Tibial artery (tissue), 4 donors: ENCODE data around the gene SLIT3.

Source experiments
- DNase-seq, 2 donors: peaks; one replicate each; pipeline ENCODE4 v3.0.0-alpha.2; 2019
- H3K27ac ChIP-seq, 2 donors: fragments of 200-600 bp; sonication (generic) in 1 of 2; 1 replicate in 1 of 2; 2 replicates in 1 of 2; pipeline ENCODE4 v1.5.1; 2018 to 2019; ENCODE audit warnings: mild to moderate bottlenecking in 1 of 2
- H3K27me3 ChIP-seq, 2 donors: fragments of 200-600 bp; sonication (generic) in 1 of 2; one replicate each; pipeline versions ENCODE4 v1.5.1 to v1.6.0; 2016 to 2019
- H3K36me3 ChIP-seq, 3 donors: fragments of 200-600 bp; sonication (generic) in 2 of 3; one replicate each; pipeline ENCODE4 v1.5.1; 2016 to 2019; ENCODE audit warnings: mild to moderate bottlenecking in 2 of 3
- H3K4me1 ChIP-seq, 4 donors: fragments of 200-600 bp; sonication (generic) in 2 of 4; 1 replicate in 3 of 4; 2 replicates in 1 of 4; pipeline ENCODE4 v1.5.1; 2016 to 2019
- H3K4me3 ChIP-seq, 2 donors: fragments of 200-600 bp; sonication (generic) in 1 of 2; 1 replicate in 1 of 2; 2 replicates in 1 of 2; pipeline ENCODE4 v1.5.1; 2018 to 2019; ENCODE audit warnings: mild to moderate bottlenecking in 2 of 2
- H3K9me3 ChIP-seq, 3 donors: fragments of 200-600 bp; sonication (generic) in 1 of 3; one replicate each; pipeline ENCODE4 v1.5.1; 2016 to 2019
- intact Hi-C: fragments of 100-400 bp; cut with DNase I; formaldehyde crosslinking; loops from one replicate; pipeline ENCODE4 v1.15.0; 2023; ENCODE audit warnings: low total_unique reads
- TF ChIP-seq, protein P1 (sequence below), 2 experiments: fragments of 200-600 bp in 1 of 2; fragments of 450-650 bp in 1 of 2; IDR thresholded peaks; one replicate each; pipeline ENCODE4 v1.5.1; 2017 to 2019; ENCODE audit warnings: antibody characterized with exemption in 2 of 2, mild to moderate bottlenecking in 1 of 2, moderate library complexity in 1 of 2

SLIT3 gene

DNA sequence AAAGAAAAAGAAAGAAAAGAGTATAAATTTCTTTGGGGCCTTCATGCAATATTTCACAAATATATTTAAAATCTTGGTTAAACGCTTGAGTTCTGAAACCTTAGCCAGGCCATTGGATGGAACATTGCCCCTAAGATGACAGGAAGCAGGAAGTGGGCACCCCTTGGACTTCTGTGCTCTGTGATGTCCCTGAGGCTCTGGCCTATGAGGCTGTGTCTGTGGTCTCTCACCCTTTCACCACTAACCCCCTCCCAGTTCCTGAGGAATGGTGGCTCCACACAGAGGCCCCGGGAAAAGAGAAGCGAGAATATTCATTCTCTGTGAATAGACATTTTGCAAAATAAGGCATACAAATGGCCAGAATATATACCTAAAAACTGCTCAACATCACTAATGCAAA lies 401.3 kb downstream of the SLIT3 start:
- Histone ChIP-seq H3K4me1 (no peaks in the 10 kb centered on the region), H3K27ac (no peak overlapping the region), H3K9me3 (no peaks in the 10 kb centered on the region), H3K27me3 (no peaks in the 10 kb centered on the region), H3K36me3 (no peaks in the 10 kb centered on the region), H3K4me3 (no peak overlapping the region)
- DNase-seq = no peak
- intact Hi-C loops = no loop called here
- TF ChIP-seq, protein P1, sequence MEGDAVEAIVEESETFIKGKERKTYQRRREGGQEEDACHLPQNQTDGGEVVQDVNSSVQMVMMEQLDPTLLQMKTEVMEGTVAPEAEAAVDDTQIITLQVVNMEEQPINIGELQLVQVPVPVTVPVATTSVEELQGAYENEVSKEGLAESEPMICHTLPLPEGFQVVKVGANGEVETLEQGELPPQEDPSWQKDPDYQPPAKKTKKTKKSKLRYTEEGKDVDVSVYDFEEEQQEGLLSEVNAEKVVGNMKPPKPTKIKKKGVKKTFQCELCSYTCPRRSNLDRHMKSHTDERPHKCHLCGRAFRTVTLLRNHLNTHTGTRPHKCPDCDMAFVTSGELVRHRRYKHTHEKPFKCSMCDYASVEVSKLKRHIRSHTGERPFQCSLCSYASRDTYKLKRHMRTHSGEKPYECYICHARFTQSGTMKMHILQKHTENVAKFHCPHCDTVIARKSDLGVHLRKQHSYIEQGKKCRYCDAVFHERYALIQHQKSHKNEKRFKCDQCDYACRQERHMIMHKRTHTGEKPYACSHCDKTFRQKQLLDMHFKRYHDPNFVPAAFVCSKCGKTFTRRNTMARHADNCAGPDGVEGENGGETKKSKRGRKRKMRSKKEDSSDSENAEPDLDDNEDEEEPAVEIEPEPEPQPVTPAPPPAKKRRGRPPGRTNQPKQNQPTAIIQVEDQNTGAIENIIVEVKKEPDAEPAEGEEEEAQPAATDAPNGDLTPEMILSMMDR (IDR thresholded peaks at IDR 0.05) = no peak

DNA sequence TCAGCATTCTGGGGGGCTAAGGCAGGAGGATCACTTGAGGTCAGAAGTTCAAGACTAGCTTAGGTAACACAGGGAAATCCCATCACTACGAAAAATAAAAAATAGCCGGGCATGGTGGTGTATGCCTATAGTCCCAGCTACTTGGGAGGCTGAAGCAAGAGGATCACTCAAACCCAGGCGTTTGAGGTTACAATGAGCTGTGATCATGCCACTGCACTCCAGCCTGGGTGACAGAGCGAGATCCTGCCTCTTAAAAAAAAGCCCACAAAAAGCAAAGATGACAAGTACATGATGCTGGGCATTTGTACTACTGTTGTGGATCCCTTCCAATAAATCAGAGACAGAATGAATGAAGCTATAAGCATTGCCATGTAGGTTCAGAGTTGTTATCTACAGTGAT lies 401.7 kb downstream of the SLIT3 start:
- H3K27ac ChIP-seq = no peak overlapping the region

DNA sequence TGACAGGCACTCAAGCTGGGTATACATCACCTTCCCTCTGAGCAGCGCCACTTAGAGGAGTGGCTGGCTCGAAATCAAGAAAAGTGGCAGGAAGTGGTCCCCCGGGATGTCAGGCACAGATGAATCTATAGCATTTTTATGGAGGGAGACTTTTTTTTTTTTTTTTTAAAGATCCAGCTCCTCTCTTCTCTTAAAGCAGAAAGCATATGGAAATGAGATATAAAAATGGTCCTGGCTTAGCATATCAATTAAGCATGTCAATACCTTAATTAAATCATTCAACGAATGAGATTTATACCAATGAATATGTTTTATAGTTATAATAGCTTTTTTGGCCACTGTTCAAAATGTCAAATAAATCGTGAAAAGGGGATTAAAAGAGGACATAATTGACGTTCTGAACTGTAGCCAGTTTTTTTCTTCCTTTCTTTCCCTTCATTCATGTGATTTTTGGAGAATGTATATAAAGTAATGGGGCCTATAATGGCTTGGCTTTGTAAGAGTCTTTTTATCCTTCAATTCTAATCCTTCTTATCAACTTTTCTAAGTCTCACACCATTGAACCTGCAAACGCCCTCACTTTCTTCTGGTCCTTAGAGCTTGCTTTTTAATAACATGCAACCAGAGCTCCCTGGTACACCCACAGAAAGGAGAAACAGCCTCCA lies 402.6 kb downstream of the SLIT3 start:
- no peak overlapping the region for H3K4me3 ChIP-seq
- no peak for DNase-seq
- no peak overlapping the region for H3K27ac ChIP-seq
- H3K36me3 ChIP-seq = no peaks in the 10 kb centered on the region
- H3K27me3 ChIP-seq = no peaks in the 10 kb centered on the region
- intact Hi-C loops = no loop called here
- TF ChIP-seq, protein P1 (IDR thresholded peaks at IDR 0.05) = no peak
- no peaks in the 10 kb centered on the region for H3K9me3 ChIP-seq
- no peaks in the 10 kb centered on the region for H3K4me1 ChIP-seq

More for the DNA sequence above, 401.7 kb downstream of the SLIT3 start:
- Histone ChIP-seq H3K9me3 (no peaks in the 10 kb centered on the region), H3K4me1 (no peaks in the 10 kb centered on the region), H3K4me3 (no peak overlapping the region), H3K36me3 (no peaks in the 10 kb centered on the region), H3K27me3 (no peaks in the 10 kb centered on the region)
- no peak for DNase-seq
- TF ChIP-seq, protein P1 (IDR thresholded peaks at IDR 0.05) = no peak
- intact Hi-C loops = no loop called here

DNA sequence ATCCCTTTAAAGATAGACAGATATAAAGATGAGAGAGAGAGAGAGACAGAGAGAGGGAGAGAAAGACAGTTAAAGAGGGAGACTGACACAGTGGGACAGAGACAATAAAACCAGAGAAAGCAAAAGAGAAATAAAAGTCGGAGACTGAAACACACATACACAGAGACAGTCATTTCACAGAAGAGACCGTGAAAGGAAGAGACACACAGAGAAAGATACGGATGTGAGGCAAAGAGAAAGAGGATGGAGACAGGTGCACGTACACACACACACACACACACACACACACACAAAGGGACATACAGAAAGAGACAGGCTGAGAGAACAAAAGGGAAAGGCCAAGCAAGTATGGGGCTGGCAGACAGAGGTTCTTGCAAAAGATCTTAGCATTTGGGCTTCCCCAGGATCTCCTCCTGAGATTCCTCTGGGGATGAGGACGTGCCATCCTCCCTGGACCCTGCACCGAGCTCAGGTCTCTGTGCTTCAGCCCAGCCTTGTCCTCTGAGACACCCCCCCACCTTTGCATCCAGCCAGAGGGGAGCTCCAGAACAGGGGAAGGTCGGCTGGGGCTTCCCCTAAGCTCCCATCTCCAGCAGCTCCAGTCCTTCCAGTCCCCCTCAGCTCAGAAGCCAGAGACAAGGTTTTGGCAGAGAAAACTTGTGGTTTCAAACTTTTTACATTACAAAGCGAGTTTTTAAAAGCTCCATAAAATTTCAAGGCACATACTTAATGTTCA lies 403.4 kb downstream of the SLIT3 start:
- DNase-seq = no peak
- intact Hi-C loops = no loop called here
- no peaks in the 10 kb centered on the region for H3K27me3 ChIP-seq

DNA sequence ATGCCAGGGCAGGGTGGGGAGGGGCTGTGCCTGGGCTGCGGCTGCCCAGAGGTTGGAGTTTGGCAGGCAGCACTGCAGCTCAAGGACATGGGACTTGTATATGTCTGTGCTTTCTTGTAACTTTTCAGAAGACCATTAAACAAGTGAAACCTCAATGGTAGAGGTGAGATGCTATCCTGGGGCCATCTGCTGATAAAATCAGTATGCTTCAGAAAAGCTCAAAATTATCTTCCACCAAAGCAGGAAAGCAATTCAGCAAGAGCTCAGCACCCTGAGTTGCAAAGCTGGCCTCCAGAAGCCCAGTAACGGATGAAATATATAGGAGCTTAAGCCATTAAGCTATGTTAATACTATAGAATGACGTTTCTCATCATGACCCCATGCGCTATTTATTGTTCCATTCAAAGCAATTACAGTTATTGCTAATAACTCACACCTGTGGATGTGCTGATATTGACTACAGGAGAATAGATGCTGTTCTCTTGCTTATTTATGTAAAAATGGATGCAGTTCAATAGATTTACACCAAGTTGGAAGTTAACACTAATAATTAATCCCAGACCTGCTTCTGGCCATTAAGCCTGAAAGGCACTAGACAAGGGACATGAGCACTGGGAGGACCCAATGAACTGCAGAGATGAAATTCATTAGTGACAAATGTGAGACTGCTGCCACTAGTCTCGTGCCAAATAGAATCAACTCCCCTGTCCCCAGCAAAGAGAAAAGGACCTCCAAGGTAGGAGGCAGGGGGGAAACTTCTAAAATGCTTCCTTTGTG lies 405.5 kb downstream of the SLIT3 start:
- no peak overlapping the region for H3K4me3 ChIP-seq
- H3K27me3 ChIP-seq = no peaks in the 10 kb centered on the region
- no peak for DNase-seq
- no peaks in the 10 kb centered on the region for H3K36me3 ChIP-seq
- peaks cover 0 to 6% (median 0%) of the 10 kb centered on the region in 4 donors for H3K4me1 ChIP-seq
- TF ChIP-seq, protein P1 (IDR thresholded peaks at IDR 0.05) = no peak
- no peak overlapping the region for H3K27ac ChIP-seq
- intact Hi-C loops = no loop called here
- no peaks in the 10 kb centered on the region for H3K9me3 ChIP-seq

More for the DNA sequence above, 403.4 kb downstream of the SLIT3 start:
- no peak overlapping the region for H3K27ac ChIP-seq
- H3K4me3 ChIP-seq = no peak overlapping the region
- TF ChIP-seq, protein P1 (IDR thresholded peaks at IDR 0.05) = no peak
- no peaks in the 10 kb centered on the region for H3K36me3 ChIP-seq
- no peaks in the 10 kb centered on the region for H3K4me1 ChIP-seq
- no peaks in the 10 kb centered on the region for H3K9me3 ChIP-seq
